ENCODE measurements around the gene LHX4.

The LHX4 gene

DNA sequence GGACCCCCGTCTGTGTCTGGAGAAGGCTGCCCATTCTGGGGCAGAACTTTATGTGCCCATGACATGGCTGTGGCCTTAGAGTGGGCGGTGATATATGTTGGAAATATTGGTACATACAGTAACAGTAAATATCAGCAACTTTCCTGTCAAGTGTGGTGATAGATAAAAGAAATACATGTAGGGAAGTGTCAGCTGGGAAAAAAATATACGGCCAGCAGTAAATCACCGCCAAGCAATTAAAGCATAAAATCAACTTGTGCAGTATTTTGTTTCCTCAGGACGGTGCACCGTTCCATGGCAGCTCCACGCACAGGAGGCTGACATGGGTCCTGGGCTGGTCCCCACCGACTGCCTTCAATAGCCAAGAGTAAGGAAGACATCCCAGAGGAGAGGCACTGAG lies 27.4 kb downstream of the LHX4 start:
- no peak for DNase-seq (ENCODE audit: low read depth)

DNA sequence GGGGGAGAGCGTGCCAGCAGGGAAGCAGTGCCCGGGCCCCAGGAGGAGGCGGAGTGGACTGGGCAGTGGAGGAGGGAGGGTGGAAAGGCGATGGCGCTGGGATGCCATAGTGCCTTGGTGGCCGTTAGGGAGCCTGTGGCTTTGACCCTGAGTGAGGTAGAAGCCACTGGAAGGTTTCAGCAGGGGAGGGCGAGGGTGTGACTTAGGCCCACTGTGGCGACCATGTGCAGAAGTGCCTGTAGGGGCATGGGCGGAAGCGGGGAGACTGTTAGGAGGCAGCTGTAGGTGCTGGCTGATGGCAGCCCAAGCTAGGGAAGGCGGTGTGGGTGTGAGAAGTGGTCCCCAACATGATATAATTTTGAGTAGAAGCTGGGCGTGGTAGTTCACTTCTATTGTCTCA lies 28.2 kb downstream of the LHX4 start:
- no peak for DNase-seq (ENCODE audit: low read depth)

DNA sequence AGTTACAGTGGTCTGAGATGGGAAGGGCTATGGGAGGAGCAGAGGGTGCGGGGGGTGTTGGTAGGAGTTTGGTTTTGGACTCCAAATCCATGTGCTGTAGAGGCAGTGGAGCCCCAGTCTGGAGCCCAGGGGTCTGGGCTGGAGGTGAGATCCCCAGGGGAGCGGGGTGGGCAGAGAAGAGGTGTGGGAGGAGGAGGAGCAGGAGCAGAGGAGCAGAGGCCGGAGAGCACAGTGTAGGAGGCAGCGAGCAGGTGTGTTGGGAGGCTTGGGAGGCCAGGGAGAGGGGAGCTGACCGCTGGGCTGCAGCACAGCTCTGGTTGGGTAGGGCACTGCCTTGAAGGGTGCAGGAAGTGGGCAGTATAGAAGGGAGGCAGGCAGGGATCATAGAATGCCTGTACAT lies 28.9 kb downstream of the LHX4 start:
- DNase-seq (ENCODE audit: low read depth): no peak

DNA sequence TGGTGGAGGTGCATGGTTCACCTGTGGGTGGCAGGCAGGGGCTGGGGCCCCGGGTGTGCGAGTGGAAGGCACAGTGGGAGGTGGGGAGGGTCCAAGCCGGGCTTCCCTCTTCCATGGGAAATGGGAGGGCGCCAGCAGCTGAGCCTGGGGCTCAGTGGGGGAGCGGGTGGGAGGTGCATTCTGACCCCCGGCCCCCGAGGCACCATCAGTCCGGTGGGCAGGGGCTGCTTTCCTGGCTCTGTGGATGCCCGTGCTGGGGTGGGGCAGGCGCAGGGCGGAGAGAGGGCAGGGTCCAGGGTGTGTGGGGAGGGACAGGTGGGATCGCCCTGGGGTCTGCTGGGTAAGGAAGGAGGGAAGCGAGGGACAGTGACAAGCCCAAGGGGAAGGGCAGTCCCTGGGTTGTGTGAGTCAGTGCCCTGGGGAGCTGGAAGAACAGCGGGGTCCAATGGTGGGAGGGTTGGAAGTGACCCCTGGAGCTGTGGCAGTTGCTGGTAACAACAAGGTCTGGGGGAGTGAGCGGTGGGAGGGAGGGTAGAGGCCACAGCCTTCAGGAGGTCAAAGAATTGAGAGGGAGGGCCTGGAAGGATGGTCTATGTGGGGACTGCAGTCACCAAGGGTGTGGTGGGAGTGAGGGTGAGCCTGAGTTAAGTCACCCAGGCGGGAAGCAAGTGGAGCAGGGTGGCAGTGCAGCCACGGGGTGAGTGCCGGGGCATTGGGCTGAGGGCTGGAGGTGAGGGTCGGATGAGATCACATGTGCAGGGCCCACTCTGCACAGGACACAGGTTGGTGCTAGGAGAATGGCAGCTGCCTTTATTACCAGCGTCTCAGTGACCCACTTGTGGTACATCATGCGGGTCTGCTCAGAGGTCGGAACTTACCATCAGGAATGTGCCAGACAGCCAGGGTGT lies 29.6 kb downstream of the LHX4 start:
- DNase-seq (ENCODE audit: low read depth): no peak

DNA sequence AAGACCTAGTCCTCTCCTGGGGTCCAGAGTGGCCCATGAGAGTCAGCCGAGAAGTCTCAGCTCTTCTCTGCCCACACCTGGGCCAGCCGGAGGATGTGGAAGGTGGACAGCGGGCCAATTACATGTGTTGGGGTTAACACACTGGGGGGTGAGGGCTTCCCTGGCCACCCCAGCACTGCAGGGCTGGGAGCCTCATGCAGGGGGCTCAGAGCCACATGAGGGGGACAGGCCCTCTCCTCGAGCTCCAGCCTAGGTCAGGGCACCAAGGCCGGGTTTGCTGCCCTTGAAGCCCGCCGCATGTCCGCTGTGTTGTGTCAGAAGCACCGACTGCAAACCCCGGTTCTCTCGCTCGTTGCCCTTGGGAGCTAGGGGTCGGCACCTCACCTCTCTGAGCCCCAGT lies 30.5 kb downstream of the LHX4 start:
- DNase-seq (ENCODE audit: low read depth): no peak

DNA sequence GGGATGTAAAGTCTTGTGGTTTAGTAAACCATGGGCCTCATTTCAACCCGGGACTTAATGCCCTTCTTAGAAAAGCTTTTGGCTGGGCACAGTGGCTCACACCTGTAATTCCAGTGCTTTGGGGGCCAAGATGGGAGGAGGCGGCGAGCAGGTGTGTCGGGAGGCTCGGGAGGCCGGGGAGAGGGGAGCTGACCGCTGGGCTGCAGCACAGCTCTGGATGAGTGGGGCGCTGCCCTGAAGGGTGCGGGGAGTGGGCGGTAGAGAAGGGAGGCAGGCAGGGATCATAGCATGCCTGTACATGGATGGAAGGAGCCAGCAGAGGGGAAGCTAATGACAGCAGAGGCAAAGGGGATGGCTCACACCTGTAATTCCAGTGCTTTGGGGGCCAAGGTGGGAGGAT lies 31.0 kb downstream of the LHX4 start:
- DNase-seq (ENCODE audit: low read depth): no peak

DNA sequence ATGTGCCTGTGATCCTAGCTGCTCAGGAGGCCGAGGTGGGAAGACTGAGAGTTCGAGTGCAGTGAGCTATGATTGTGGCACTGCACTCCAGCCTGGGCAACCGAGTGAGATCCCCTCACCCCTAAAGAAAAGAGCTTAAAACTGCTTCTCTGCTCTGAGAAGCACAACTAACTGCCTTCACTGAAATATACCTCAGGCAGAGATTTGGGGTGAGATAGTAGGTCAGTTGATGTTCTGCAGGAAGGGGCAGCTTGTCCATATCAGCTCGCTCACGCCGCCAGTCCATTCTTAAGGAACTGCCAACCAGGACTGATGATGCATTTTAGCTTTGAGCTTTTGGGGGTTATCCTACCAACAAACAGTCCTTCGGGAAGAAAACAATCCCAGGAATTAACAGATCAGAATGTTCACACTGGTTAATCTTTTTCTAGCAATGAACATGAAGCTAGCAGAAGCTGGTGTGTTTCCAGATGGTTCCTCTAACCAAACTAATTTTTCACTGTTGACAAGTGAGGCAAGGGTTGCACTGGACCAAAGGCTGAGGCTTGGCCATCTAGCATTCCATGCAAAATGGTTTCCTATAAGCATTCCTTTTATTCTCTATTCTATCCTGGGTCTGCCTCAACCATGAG lies 31.6 kb downstream of the LHX4 start:
- DNase-seq (ENCODE audit: low read depth): no peak

DNA sequence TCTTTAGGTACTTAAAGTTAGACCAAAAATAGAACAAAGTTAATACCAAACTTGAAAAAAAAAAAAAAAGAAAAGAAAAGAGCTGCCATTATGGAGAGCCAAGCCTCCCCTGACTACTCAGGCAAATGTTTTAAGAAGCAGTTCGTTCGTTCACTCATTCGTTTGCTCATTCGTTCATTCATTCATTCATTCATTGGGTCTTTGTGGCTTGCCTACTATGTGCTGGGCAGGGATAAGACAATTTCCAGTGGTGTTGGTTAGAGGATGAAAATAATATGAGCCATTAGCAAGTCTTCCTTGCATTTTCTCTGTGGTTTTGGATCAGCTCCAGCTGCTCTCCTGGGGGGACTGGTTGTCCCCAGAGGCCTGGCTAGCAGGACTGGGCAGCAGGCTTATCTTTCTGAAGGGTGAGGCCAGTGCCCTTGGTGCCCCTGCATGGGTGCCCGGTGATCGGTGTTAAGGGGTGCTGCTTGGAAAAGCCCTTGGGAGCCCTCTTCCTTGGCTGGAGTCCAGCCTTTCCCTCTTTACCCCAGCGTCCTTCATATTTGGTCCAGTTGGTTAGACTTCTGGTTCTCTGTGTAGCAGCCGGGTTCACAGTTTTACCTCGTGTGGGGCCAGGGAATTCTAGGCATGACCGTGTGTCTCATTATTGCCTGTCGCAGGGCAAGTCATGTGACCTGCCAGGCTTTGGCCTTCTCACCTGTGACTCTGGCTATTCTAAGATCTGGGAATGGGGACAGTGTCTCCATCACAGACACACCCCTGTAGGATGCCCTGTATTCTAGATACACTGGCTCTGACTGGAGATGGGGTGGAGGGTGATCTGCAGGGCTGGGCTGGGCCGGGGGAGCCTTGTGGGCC lies 32.8 kb downstream of the LHX4 start:
- DNase-seq (ENCODE audit: low read depth): no peak

DNA sequence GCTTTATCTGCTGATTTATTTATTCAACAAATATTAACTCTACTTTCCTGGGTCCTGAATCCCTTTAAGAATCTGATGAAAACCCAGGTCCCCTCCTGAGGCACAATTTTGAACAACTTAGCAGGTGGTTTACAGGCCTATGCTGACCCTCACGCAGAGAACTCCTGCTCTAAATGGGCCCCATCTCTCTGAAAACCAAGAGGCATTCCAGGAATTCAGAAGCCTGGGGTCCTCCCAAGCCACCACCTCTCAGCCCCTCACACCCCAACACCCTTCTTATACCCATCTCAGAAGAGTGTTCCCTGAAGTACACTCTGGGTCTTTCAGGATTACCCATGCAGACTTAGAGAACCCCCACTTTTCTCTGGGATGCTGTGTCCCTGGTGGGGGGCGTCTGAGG lies 34.5 kb downstream of the LHX4 start:
- no peak for DNase-seq (ENCODE audit: low read depth)

DNA sequence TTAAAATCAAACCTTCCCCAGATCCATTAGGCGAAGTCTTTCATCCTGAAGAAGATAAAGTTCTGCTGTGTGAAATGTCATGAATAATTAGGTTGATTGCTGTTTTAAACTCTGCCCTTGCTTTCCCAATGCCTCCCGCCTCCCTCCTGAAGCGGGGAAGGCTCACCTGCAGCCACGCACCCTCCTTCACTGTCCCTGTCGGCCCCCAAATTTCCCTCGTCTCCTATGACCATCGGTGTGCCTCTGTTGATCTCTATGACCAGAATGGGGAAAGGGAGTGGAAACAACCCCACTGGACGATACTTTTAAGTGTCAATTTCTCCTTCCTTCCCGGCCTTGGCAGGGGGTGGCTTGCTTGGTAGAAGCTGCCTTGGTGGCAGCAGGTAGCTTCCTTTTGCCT lies 35.1 kb downstream of the LHX4 start:
- no peak for DNase-seq (ENCODE audit: low read depth)

DNA sequence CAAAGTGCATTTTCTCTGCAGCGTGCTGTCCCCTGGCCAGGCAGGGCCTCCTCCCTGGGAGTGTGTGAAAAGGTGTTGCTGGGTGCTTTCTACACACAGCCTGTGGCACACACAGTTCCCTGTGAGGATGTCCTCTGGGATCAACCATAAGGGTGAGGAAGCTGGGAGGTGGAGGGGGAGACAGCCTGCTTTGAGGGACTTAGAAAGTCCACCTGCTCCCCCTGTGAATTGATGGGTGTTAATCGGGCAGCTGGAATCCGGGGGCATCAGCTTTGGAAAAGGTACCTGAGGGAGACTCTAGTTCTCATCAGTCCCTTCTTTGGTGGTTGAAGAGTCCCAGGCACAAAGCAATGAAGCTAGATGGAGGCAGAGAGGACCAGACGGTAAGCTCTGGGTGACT lies 35.8 kb downstream of the LHX4 start:
- DNase-seq (ENCODE audit: low read depth): no peak

DNA sequence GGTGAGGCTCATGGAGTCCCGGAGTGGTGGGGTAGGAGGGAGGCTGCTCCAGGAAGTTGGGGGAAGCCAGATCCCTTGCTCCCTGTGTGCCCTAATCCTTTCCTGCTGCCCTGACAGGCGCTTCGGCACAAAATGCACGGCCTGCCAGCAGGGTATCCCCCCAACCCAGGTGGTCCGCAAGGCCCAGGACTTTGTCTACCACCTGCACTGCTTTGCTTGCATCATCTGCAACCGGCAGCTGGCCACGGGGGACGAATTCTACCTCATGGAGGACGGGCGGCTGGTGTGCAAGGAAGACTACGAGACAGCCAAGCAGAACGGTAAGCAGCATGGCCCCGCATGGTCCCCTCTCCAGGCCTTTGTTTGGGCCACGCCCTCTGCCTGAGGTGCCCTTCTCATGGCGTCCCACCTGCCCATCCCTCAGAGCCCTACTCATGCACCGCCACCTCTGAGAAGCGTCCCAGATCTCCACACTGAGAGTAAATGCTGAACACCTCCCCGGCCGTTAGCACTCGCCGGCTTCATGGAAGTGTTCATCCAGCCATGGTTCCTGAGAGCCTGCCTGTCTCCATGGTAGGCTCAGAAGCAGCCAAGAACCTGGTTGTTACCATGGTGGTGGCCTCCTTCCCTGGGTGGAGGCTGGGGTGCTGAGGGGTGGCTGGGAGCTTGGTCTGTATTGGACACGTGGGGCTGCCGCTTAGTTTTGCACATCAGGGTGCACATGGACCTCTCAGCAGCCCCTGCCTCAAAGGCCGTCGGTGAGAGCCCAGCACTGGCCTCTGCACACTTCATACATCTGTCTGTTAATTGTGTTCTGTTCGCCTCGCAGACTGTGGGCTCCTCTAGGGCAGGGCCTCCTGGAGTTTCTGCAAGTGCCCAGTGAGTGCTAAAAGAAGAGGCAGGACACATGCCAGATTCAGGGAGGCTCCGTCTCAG lies 36.5 kb downstream of the LHX4 start:
- DNase-seq (ENCODE audit: low read depth): no peak

DNA sequence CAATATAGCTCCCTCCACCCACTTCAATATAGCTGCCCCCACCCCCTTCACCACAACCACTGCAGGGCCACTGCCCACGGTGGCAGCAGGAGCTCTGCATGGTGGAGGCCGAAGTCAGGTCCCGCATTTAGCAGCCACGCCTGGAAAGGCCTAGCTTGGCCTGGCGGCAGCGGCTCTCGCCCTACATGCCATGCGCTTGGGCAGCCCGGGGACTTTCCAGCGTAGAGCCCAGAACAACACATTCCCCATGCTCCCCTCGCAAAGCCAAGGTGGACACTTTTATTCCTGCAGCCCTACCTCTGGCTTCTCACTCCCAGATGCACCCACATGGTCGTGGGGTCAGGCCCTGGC lies 37.1 kb downstream of the LHX4 start:
- DNase-seq (ENCODE audit: low read depth): no peak

DNA sequence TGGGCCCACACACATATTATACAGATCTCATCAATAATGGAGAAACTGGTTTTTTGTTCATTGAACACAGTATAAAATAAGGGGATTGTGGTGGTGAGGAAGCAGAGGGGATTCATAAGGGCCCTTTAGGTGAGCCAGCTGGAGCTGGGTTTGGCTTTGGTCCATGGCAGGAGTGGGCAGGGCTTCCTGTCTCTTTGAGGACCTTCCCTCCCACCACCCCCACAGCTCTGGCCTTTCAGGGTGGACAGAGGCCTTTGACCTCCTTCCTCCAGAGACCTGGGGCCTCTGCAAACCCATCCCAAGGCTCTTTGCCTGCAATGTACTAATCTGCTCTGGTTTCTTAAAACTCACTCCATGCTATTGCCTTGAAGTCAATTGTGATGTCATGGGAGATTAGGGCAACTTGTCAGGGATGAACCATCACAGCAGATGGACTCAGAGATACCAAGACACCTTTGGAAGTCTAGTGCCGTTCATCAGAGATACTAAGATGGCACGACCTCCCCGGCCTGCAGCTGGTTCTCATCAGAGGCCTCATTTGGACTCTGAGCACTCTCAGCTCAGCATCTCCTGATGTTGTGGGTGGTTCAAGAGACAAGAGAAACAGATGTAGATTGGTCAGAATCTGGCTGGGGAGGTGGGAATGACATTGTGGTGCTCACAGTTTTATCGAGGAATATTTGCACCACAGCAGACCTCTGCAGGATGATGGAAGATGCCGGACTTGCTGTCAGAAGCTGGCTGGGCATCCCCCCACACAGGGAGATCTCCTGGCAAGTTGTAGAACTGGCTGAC lies 37.9 kb downstream of the LHX4 start:
- no peak for DNase-seq (ENCODE audit: low read depth)

DNA sequence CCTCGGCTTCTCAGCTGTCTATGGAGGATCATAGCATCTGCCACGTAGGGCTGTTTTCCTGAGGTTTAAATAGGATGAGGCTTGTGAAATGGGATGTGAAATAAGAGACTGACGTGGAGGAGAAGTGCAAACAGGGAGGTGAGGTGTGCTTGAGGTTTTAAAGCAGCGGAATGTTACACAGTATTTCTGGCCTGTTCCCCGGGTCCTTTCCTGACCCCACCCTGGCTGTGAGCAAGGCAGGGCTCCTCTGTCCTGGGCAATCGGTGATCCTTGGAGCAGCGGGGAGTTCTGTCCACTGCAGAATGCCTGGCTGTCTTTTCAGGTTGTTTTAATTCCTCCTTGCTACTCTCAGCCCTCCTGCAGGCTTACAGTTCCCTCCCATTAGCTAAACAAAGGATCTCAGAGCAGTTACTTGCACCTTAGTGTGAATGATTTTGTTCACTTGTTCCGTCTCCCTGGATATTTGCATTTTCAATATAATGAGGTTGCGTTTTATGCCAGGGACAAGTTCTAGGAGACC lies 38.6 kb downstream of the LHX4 start:
- DNase-seq (ENCODE audit: low read depth): no peak

DNA sequence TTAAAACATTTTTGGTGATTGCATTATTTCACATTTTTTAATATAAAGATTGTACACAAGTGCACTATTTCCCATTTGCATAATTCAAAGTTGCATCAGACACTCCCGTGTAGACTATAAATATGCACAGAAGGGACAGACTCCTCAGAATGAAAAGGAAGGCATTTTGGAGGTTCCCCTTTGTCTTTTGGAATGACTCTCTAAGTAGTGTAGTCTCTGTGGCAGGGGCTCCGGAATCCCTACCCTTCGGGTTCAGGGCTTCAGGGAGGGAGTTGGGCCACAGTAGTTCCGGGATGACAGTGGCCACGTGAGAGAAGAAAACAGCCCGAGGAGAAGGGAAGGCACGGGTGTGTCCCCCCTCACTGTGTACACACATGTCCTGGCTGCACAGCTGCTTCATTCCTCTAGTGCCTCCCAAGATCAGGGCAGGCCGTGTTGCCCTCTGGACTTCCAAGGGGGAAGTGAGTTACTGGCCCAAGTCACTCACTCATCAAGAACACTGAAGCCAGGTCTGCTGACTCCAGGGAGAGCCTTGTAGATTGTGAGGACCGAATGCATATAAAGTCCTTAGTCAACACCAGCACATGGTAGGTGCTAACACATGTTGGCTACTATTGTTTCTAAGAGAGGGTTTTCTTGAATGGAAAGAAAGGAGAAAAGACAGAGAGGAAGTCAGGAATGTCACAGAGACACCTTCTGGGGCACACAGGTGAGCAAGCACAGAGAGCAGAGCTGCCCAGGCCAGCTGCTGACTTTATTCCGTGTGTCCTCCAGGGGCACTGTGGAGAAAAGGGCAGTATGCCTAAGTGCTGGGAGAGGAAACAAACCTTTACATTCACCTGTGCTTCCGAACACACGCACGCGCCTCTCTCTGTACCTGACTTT lies 39.8 kb downstream of the LHX4 start:
- DNase-seq (ENCODE audit: low read depth): no peak

DNA sequence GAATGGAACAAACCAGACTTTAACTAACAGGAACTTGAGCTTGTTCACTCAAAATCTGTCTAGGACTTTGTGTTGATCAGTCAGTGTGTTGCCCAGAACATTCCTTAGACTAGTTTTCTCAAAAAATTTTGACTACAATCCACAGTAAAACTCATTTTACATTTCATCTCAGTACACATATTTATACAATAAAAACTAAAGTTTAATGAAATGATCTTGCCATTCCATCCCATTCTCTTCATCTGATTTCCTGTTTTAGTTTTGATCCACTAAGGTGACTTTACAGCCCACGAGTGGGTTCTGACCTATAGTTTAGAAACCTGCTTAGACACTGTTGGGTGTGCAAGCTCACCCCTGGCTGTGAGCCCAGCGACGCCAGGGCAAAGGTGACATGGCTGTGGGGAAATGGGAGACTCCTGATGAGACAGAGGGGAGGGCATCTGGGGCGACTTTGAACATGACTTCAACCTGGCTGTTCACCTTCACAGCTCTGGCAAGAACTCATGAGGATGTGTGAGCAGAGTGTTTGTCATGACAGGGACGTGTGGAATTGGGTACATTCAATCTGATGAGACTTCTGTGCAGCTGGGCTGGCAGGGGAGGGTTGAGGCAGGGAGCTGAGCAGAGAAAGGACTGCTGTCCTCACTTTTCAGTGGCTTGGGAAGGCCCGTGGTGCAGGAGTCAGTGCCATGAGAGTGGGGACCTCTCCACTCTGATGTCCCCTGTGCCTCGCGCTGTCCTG lies 40.6 kb downstream of the LHX4 start:
- no peak for DNase-seq (ENCODE audit: low read depth)

DNA sequence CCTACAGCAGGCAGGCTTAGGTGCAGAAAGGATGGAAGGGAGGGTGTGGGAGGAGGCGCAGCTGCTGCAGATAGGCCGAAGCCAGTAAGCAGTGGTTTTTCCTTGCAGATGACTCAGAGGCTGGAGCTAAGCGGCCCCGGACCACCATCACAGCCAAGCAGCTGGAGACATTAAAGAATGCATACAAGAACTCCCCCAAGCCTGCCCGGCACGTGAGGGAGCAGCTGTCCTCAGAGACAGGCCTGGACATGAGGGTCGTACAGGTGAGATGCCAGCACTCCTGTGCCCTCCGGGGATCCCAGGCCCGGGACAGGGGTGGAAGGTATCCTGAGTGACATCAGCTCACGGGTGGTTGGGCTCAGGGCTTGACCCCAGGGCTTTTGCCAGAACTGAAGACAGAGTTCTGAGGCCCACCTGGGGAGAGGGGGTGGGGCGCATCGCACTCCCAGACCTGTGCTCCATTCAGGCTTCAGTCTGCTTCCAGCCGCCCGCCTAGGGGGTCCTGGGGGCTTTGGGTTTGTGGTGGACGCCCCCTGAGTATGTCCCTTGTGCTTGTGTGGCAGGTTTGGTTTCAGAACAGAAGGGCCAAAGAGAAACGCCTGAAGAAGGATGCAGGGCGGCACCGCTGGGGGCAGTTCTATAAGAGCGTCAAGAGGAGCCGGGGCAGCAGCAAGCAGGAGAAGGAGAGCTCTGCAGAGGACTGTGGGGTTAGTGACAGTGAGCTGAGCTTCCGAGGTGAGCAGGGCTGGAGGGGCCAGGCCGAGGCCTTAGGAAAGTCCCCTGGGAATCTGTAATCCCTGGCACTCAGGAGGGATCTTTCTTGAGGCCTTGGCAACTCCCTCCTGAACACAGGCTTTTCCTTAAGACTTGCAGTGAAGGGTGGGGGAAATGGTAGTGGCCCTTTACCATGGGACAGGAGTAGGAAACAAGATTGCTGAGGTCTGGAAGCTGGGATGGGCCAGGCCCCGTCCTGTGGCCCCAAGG lies 41.5 kb downstream of the LHX4 start:
- DNase-seq (ENCODE audit: low read depth): no peak
